ENCODE measurements around the gene UPF1.

GRCh38 chr19:18860302-18860700 is 28.5 kb downstream of the UPF1 start:
- TF ChIP-seq GATA2 (IDR thresholded peaks at IDR 0.05; ENCODE audit: low read depth, low read length) (no peak), GATA3 (IDR thresholded peaks at IDR 0.05; ENCODE audit: low read depth, low read length) (no peak)
